Right cardiac atrium (tissue), 5 donors: ENCODE data around the gene GPR173. TPM values are rescaled to one million over a fixed set of nuclear protein-coding genes. Genes with fewer than 3 reads are reported as not detected.

Experiments
- ATAC-seq, 2 donors: fragments of 200-7000 bp; cut with Tn5 transposase; one replicate each; pipeline versions ENCODE4 v1.8.0 to v1.9.1; 2020; ENCODE audit warnings: moderate library complexity in 2 of 2, mild to moderate bottlenecking in 1 of 2
- DNase-seq, 3 donors: peaks; one replicate each; pipeline ENCODE4 v3.0.0-alpha.2; 2020
- H3K27ac ChIP-seq: one replicate; pipeline ENCODE4 v1.5.1; 2013; ENCODE audit warnings: mild to moderate bottlenecking, low read length, control low read depth, moderate library complexity
- H3K27me3 ChIP-seq: one replicate; pipeline ENCODE4 v1.6.1; 2013; ENCODE audit not compliant: control insufficient read depth, insufficient read depth
- H3K4me1 ChIP-seq: one replicate; pipeline ENCODE4 v1.6.1; 2013; ENCODE audit warnings: low read length; ENCODE audit not compliant: control insufficient read depth, insufficient read depth
- H3K4me3 ChIP-seq: one replicate; pipeline ENCODE4 v1.5.1; 2013; ENCODE audit warnings: low read length, control low read depth
- H3K9me3 ChIP-seq: one replicate; pipeline ENCODE4 v1.6.1; 2013; ENCODE audit warnings: low read length; ENCODE audit not compliant: control insufficient read depth
- WGBS: extraction: QIAGEN DNeasy Blood & Tissue Kit; methylation state at CpG from one replicate; pipeline ENCODE4 v1.1.7; 2013; 5-methylcytosine and 5-hydroxymethylcytosine counted together
- intact Hi-C, 4 donors: fragments of 100-400 bp; cut with DNase I; formaldehyde crosslinking; loops; one replicate each; pipeline versions ENCODE4 v1.11.0 to v1.14.0; 2022 to 2023
- polyA plus RNA-seq: library from polyadenylated mRNA; stranded (reverse); fragments of 200-250 nt; gene quantifications from one replicate; pipeline ENCODE4 v1.2.3, GENCODE V29; 2013
- total RNA-seq, 4 donors: library from RNA; stranded (reverse); fragmentation: NEBNext Ultra II Directional; extraction: Animal tissue kit (Norgen Biotek cat#: 25700); gene quantifications; one replicate each; pipeline ENCODE4 v1.2.1, GENCODE V29; 2021
- donor health status: healthy with polysubstance abuse.
- donor health status: DM: no; HTN: yes; CAD: no.
- donor health status: DM: no; HTN: no; CAD: no.
- donor health status: DM: no; HTN: yes; CAD: no; lungs with severe emphysema.
- donor health status: DM: yes; HTN: yes; CAD: no.

The GPR173 gene
- total and polyA plus RNA-seq, 5 donors, result 1.00 to 2.9 (median 2.5) TPM

DNA sequence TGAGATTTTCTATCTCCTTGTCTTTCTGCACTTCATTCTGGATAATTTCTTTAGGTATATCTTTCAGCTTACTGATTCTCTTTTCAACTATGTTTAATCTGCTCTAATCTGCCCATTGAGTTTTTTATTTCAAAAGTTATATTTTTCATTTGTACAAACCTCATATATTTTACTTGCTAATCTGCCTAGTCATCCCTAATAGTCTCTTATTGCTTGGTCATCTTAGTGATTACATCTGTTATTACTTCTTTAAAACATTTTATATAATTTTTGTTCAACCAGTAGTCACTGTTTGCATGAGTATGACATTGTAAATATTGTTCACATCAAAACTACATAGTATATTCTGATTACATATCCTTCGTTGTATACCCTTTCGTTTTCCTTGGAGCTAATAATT, 77.8 kb downstream of the GPR173 start:
- Histone ChIP-seq H3K4me1 (no peaks in the 10 kb centered on the region), H3K9me3 (no peaks in the 10 kb centered on the region), H3K4me3 (no peak overlapping the region), H3K27ac (no peak overlapping the region), H3K27me3 (no peaks in the 10 kb centered on the region)
- no peak for ATAC-seq
- no peak for DNase-seq
- WGBS, result 96% methylated on average over 2 of the region's 2 CpGs
- intact Hi-C loops, result no loop called here

DNA sequence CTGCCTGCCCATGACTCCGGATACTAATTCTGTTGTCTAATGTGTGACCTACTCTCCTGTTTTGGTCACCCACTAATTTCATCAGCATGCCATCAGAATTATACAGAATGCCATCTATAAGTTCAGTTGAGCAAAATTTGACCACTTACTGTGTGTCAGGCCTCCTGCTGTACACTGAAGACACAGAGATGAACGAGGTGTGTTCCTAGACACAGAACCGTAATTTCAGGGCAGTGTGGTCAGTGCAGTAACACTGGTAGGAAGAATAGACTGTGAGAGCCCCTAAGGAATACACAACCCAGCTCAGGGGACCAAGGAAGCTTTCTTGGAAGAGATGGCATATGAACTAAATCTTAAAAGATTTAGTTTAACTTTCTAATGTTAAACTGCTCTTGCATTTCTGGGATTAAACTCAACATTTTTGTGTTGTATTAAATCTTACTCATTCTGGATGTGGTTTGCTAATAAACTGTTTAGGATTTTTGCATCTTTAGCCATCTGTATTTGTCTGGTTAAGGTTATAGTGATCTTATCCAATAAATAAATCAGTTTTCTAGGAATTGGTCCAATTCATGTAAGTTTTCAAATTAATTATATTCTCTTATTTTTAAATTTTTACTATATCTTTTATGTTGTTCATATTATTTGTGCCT, 79.6 kb downstream of the GPR173 start:
- intact Hi-C loops, result no loop called here
- Histone ChIP-seq H3K27ac (no peak overlapping the region), H3K4me1 (no peaks in the 10 kb centered on the region), H3K27me3 (no peaks in the 10 kb centered on the region), H3K4me3 (no peak overlapping the region), H3K9me3 (no peaks in the 10 kb centered on the region)
- DNase-seq (no peak), ATAC-seq (no peak)
- WGBS, result 87% methylated on average over 3 of the region's 3 CpGs

Other genes starting within 250 kb of the GPR173 start
- not detected for gene XAGE5, start 237.5 kb upstream of the GPR173 start, total RNA-seq
- not detected for gene XAGE5, start 237.5 kb upstream of the GPR173 start, polyA plus RNA-seq
- not detected for gene XAGE3, start 180.7 kb upstream of the GPR173 start, total RNA-seq
- gene XAGE3, start 180.7 kb upstream of the GPR173 start, polyA plus RNA-seq, result not detected
- gene FAM156B, start 151.5 kb upstream of the GPR173 start, total RNA-seq, result 10 to 100 TPM; 11.0 to 17.6 (median 15.4) TPM
- gene FAM156B, start 151.5 kb upstream of the GPR173 start, polyA plus RNA-seq, result 18.1 TPM
- 10 to 100 TPM in 3 of 4 donors, 1 to 10 TPM in 1; 9.3 to 17.9 (median 12.9) TPM for gene FAM156A, start 90.3 kb upstream of the GPR173 start, total RNA-seq
- 8.2 TPM for gene FAM156A, start 90.3 kb upstream of the GPR173 start, polyA plus RNA-seq
- 10 to 100 TPM; 55.8 to 63.2 (median 59.3) TPM for gene TSPYL2, start 33.6 kb downstream of the GPR173 start, total RNA-seq
- 66.6 TPM for gene TSPYL2, start 33.6 kb downstream of the GPR173 start, polyA plus RNA-seq
- 1 to 10 TPM; 5.1 to 6.7 (median 5.6) TPM for gene KANTR, start 45.4 kb downstream of the GPR173 start, total RNA-seq
- 4.4 TPM for gene KANTR, start 45.4 kb downstream of the GPR173 start, polyA plus RNA-seq
- gene KDM5C, start 176.4 kb downstream of the GPR173 start, total RNA-seq, result 10 to 100 TPM; 37.8 to 61.6 (median 47.7) TPM
- gene KDM5C, start 176.4 kb downstream of the GPR173 start, polyA plus RNA-seq, result 23.4 TPM
- gene IQSEC2, start 232.8 kb downstream of the GPR173 start, total RNA-seq, result 10 to 100 TPM; 11.6 to 15.3 (median 14.6) TPM
- 15.1 TPM for gene IQSEC2, start 232.8 kb downstream of the GPR173 start, polyA plus RNA-seq